HCT116 (cell line): ENCODE measurements around the gene C10orf90. TPM values are rescaled to one million over a fixed set of nuclear protein-coding genes. Genes with fewer than 3 reads are reported as not detected.

Experiments used
- ATAC-seq: fragments of 200-7000 bp; cut with Tn5 transposase; 2 replicates; pipeline ENCODE4 v1.9.1; 2020; ENCODE audit warnings: mild to moderate bottlenecking, moderate library complexity
- BruUV-seq: library from RNA; stranded (reverse); fragments of 400-500 nt; replicated peaks from 2 replicates; lab custom pipeline; 2021; lab: Mats Ljungman, UMichigan
- CTCF ChIA-PET: fragments of 300-600 bp; sonication (Branson Sonifier 250); formaldehyde crosslinking; loops from one replicate; lab custom pipeline; 2021; ENCODE audit warnings: antibody characterized with exemption; lab: Charles Lee
- POLR2A ChIA-PET: fragments of 300-600, 350-600 bp; sonication (Branson Sonifier 250); formaldehyde crosslinking; loops from one replicate; lab custom pipeline; 2021; ENCODE audit warnings: antibody characterized with exemption; lab: Charles Lee
- RAD21 ChIA-PET, 2 experiments: fragments of 300-600 bp; sonication (Branson Sonifier 250); formaldehyde crosslinking; loops; one replicate each; lab custom pipeline; 2023; ENCODE audit warnings: low total read pairs in 2 of 2; ENCODE audit not compliant: uncharacterized antibody in 2 of 2, unreplicated experiment in 2 of 2, low non-redundant PET in 1 of 2; lab: Charles Lee
- DNase-seq: peaks from one replicate; pipeline ENCODE4 v3.0.0-alpha.2; 2010; ENCODE audit warnings: low read depth, low spot score
- H2AFZ ChIP-seq: fragments of 200-600 bp; shearing (Covaris generic), sonication (generic); 2 replicates; pipeline ENCODE4 v1.6.1; 2017; ENCODE audit warnings: low read depth, mixed run types, mixed read lengths, antibody characterized with exemption, low read length; ENCODE audit not compliant: poor library complexity, severe bottlenecking
- H3K27ac ChIP-seq: 2 replicates; pipeline ENCODE4 v1.5.1; 2012; ENCODE audit warnings: low read depth, low read length
- H3K27me3 ChIP-seq: fragments of 200-600 bp; sonication (generic); 2 replicates; pipeline ENCODE4 v1.6.1; 2016; ENCODE audit warnings: mixed run types, low read length, mixed read lengths; ENCODE audit not compliant: insufficient read depth
- H3K36me3 ChIP-seq, 2 experiments: fragments of 200-500 bp in 1 of 2; fragments of 200-600 bp in 1 of 2; sonication (Bioruptor generic) in 1 of 2; sonication (generic) in 1 of 2; 2 replicates each; pipeline versions ENCODE4 v1.5.1 to v1.6.1; 2014 to 2016; ENCODE audit warnings: low read length in 2 of 2, inconsistent platforms in 1 of 2, mixed read lengths in 1 of 2, mixed run types in 1 of 2; ENCODE audit not compliant: insufficient read depth in 2 of 2, control insufficient read depth in 1 of 2
- H3K4me1 ChIP-seq, 2 experiments: fragments of 200-600 bp in 1 of 2; sonication (generic) in 1 of 2; 2 replicates each; pipeline versions ENCODE4 v1.5.1 to v1.6.1; 2012 to 2017; ENCODE audit warnings: low read length in 2 of 2, inconsistent platforms in 1 of 2, mild to moderate bottlenecking in 1 of 2, mixed read lengths in 1 of 2, mixed run types in 1 of 2, moderate library complexity in 1 of 2; ENCODE audit not compliant: insufficient read depth in 2 of 2, control insufficient read depth in 1 of 2
- H3K4me2 ChIP-seq: fragments of 200-600 bp; sonication (generic); 2 replicates; pipeline ENCODE4 v1.6.1; 2017; ENCODE audit warnings: mixed run types, low read length, mixed read lengths
- H3K4me3 ChIP-seq, 2 experiments: fragments of 200-600 bp in 1 of 2; sonication (generic) in 1 of 2; replicated peaks in 1 of 2; 2 replicates each; pipeline ENCODE4 v1.5.1; 2011 to 2016; ENCODE audit warnings: low read length in 2 of 2, control low read depth in 1 of 2, low read depth in 1 of 2, mild to moderate bottlenecking in 1 of 2, mixed read lengths in 1 of 2, mixed run types in 1 of 2
- H3K79me2 ChIP-seq: fragments of 200-600 bp; sonication (generic); 2 replicates; pipeline ENCODE4 v1.6.1; 2017; ENCODE audit warnings: mild to moderate bottlenecking, mixed run types, low read length, moderate library complexity, mixed read lengths; ENCODE audit not compliant: insufficient read depth
- H3K9ac ChIP-seq: fragments of 200-600 bp; sonication (generic); 2 replicates; pipeline ENCODE4 v1.6.1; 2016; ENCODE audit warnings: low read length, mixed read lengths
- H3K9me2 ChIP-seq: fragments of 200-600 bp; sonication (generic), shearing (Covaris generic); 2 replicates; pipeline ENCODE4 v1.6.1; 2017; ENCODE audit warnings: mixed run types, mild to moderate bottlenecking, moderate library complexity; ENCODE audit not compliant: insufficient read depth
- H3K9me3 ChIP-seq, 2 experiments: fragments of 200-500 bp in 1 of 2; fragments of 200-600 bp in 1 of 2; sonication (Bioruptor generic) in 1 of 2; sonication (generic) in 1 of 2; 2 replicates each; pipeline ENCODE4 v1.6.1; 2014 to 2017; ENCODE audit warnings: low read length in 2 of 2, mixed read lengths in 2 of 2, inconsistent platforms in 1 of 2, low read depth in 1 of 2, mild to moderate bottlenecking in 1 of 2, mixed run types in 1 of 2, moderate library complexity in 1 of 2; ENCODE audit not compliant: control insufficient read depth in 1 of 2, insufficient read depth in 1 of 2
- H4K20me1 ChIP-seq: fragments of 200-600 bp; sonication (generic), shearing (Covaris generic); 2 replicates; pipeline ENCODE4 v1.6.1; 2017; ENCODE audit warnings: mixed run types, mild to moderate bottlenecking, moderate library complexity; ENCODE audit not compliant: insufficient read depth
- CEBPB ChIP-seq: IDR thresholded peaks from 2 replicates; pipeline ENCODE4 v1.6.1; 2012; ENCODE audit warnings: low read depth
- CTCF ChIP-seq, 3 experiments: fragments of 200-600 bp in 1 of 3; sonication (generic) in 1 of 3; IDR thresholded peaks in 2 of 3; conservative IDR thresholded peaks in 1 of 3; 2 replicates each; pipeline ENCODE4 v1.5.1; 2012 to 2017; ENCODE audit warnings: low read depth in 2 of 3, low read length in 2 of 3, antibody characterized with exemption in 1 of 3, borderline replicate concordance in 1 of 3, control low read depth in 1 of 3, mild to moderate bottlenecking in 1 of 3, mixed read lengths in 1 of 3, mixed run types in 1 of 3, moderate library complexity in 1 of 3; ENCODE audit not compliant: insufficient read depth in 1 of 3
- EZH2 ChIP-seq: fragments of 200-600 bp; sonication (generic); IDR thresholded peaks from 2 replicates; pipeline ENCODE4 v1.6.1; 2017; ENCODE audit warnings: antibody characterized with exemption, mixed run types
- POLR2A ChIP-seq: IDR thresholded peaks from 2 replicates; pipeline ENCODE4 v1.7.0; 2011; ENCODE audit warnings: borderline replicate concordance; ENCODE audit not compliant: insufficient read depth, insufficient read length; ENCODE audit errors: extremely low read depth
- SIN3A ChIP-seq: IDR thresholded peaks from 2 replicates; pipeline ENCODE4 v1.6.1; 2012; ENCODE audit warnings: low read depth
- SP1 ChIP-seq: IDR thresholded peaks from 2 replicates; pipeline ENCODE4 v1.6.1; 2012; ENCODE audit warnings: low read depth
- SRF ChIP-seq: IDR thresholded peaks from 2 replicates; pipeline ENCODE4 v1.6.1; 2012; ENCODE audit warnings: low read depth
- TCF7L2 ChIP-seq: IDR thresholded peaks from 2 replicates; pipeline ENCODE4 v1.7.0; 2011; ENCODE audit warnings: borderline replicate concordance, inconsistent platforms; ENCODE audit not compliant: insufficient read depth, insufficient read length; ENCODE audit errors: extremely low read depth
- intact Hi-C: fragments of 100-400 bp; cut with micrococcal nuclease; formaldehyde crosslinking; loops from 2 replicates; pipeline ENCODE4 v1.10.0; 2022
- total RNA-seq: library from RNA; stranded (reverse); gene quantifications from one replicate; pipeline ENCODE4 v1.2.1, GENCODE V29; 2021; ENCODE audit not compliant: unreplicated experiment

Gene C10orf90
- total RNA-seq, 1 experiment from 2014 or later: not detected

- TF ChIP-seq EZH2 (no peak), SRF (no peak), TCF7L2 (no peak)
Measured at GRCh38 chr10:126593968-126594701, 76.4 kb downstream of the C10orf90 start (continued).

GRCh38 chr10:126592901-126593300 lies 77.6 kb downstream of the C10orf90 start:
- TF ChIP-seq SP1: no peak
- TF ChIP-seq CTCF (IDR thresholded peaks at IDR 0.05 in 2 of 3, conservative IDR thresholded peaks at IDR 0.05 in 1 of 3; ENCODE audit: borderline replicate concordance in 1 of 3, insufficient read depth in 1 of 3, low read depth in 2 of 3, low read length in 2 of 3): no peak
- TF ChIP-seq SIN3A: no peak
- no peak for TF ChIP-seq SRF
- TF ChIP-seq POLR2A: no peak
- no peak for TF ChIP-seq CEBPB
- H2AFZ ChIP-seq: no peak overlapping the region
- H3K9me2 ChIP-seq: no peaks in the 10 kb centered on the region
- no peak overlapping the region for H3K4me2 ChIP-seq
- no peaks in the 10 kb centered on the region for H3K9me3 ChIP-seq
- intact Hi-C loops: no loop called here
- H3K79me2 ChIP-seq: no peaks in the 10 kb centered on the region
- ChIA-PET RAD21 (no interaction called here), CTCF (no interaction called here), POLR2A (no interaction called here)
- H3K4me1 ChIP-seq: no peaks in the 10 kb centered on the region
- no peak overlapping the region for H3K27ac ChIP-seq
- H3K27me3 ChIP-seq: peaks cover 43% of the 10 kb centered on the region
- no peak for ATAC-seq
- H3K4me3 ChIP-seq: no peak overlapping the region
- BruUV-seq: no TSS peak
- H4K20me1 ChIP-seq: no peaks in the 10 kb centered on the region
- DNase-seq: no peak
- H3K9ac ChIP-seq: no peak overlapping the region
- H3K36me3 ChIP-seq: no peaks in the 10 kb centered on the region
